ENCODE results near the gene TVP23C.

GRCh38 chr17:15485045-15485444, 78.2 kb downstream of the TVP23C start:
- TF ChIP-seq POLR2AphosphoS5 (IDR thresholded peaks at IDR 0.05) (no peak), CTCF (IDR thresholded peaks at IDR 0.05) (no peak), POLR2A (IDR thresholded peaks at IDR 0.05) (no peak)

Data from gastroesophageal sphincter (tissue), 3 donors.